Measurements from ENCODE around the gene MYO3A.

Gene MYO3A

GRCh38 chr10:26215935-26216584 lies 282.0 kb downstream of the MYO3A start:
- no peak for DNase-seq (ENCODE audit: low read depth)

DNA sequence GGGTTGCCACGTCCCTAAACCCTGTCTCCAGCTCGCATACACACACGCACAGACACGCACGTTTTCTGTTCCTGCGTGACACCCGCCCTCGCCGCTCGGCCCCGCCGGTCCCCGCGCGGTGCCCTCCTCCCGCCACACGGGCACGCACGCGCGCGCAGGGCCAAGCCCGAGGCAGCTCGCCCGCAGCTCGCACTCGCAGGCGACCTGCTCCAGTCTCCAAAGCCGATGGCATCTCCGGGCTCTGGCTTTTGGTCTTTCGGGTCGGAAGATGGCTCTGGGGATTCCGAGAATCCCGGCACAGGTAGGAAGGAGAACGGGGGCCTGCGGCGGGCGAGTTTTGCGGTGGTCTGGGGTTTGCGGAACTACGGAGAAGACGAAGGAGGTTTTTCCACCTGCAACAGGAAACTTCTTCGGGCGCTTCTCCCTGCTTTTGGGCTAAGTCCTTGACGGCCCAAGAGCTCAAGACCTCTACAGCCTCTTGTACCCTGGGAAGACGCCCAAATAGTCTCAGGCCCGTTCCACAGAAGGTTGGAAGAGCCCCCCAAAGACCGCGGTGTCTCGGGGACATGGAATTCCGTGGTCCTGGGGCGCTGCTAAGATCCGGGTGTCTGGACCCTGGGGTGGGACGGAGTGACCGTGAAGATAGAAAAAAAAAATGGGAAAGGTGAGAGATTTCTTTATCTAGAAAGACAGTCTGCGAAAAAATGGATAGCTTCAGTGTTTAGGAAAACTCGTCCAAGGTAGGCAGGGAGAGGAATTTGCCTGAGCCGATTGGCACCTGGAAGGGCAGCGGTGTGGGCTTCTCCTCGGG lies 282.8 kb downstream of the MYO3A start, which contains the start of gene GAD2:
GAD2 (plus strand) TSS at position 190 of the 811 bp plus-strand sequence; CDS start at position 226, 36 bp downstream.
- DNase-seq (ENCODE audit: low read depth) = no peak

DNA sequence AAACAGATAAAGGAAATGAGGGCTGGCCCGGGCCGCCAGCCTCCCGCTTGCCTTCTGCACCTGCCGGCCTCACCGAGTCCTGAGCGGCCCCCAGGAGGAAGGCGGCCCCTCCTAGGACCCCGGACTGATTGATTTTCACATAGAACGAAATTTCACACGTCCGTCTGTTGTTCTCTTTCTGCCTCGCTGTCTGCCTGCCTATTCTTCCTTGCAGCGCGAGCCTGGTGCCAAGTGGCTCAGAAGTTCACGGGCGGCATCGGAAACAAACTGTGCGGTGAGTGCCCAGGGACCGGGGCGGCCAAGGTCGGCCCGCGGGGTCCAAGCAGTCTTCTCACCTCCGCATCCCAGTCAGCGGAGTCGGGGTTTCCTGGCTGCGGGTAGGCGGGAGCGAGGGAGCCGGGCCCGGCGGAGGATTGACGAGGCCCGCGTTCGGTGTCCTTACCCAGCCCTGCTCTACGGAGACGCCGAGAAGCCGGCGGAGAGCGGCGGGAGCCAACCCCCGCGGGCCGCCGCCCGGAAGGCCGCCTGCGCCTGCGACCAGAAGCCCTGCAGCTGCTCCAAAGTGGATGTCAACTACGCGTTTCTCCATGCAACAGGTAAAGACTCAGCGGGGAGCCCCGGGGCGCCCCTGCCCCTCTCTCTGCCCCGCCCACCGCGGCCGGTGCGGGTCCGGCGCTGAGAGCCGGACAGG lies 283.5 kb downstream of the MYO3A start:
- no peak for DNase-seq (ENCODE audit: low read depth)

GRCh38 chr10:26219676-26220075 lies 285.6 kb downstream of the MYO3A start:
- DNase-seq (ENCODE audit: low read depth) = no peak

- no peak for DNase-seq (ENCODE audit: low read depth)
Measured at GRCh38 chr10:26220901-26221300, 286.9 kb downstream of the MYO3A start.

DNA sequence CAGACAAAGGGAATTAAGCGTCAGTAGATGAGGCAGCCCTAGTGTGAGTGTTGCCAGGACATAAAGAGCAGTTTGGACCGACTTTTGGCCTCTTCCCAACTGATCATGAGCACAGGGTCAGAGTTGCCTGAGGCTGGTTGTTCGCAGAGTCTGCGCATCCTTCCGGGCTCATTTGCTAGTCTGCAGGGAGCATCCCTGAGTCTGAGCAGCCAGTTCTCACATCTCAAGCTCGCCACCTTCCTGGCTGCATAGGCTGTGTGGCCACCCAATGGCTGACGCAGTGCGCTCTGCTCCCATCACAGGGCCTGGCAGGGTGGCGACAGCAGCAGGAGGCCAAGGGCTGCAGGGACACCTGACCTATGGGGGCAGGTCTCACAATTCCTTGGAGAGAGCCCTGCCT lies 287.5 kb downstream of the MYO3A start:
- DNase-seq (ENCODE audit: low read depth) = no peak

DNA sequence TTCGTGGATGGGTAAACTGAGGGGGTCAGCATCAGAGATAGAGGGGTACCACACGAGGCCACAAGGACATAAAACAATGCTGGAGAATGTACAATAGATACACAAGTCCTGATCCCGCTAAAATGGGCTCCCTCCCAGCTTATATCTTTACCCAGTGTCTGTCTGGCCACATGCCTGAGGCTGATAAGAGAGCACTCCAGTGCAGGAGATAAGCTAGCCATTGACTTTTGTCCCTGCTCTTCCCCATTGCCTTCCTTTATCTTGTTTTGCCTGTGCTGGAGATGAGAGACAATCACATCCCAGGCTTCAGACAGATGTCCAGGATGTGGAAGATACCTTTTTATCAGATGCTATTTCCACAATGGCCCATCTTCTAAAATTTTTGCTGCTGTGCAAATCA lies 288.5 kb downstream of the MYO3A start:
- DNase-seq (ENCODE audit: low read depth) = no peak

GRCh38 chr10:26225322-26225721 lies 291.3 kb downstream of the MYO3A start:
- no peak for DNase-seq (ENCODE audit: low read depth)

GRCh38 chr10:26227786-26228185 lies 293.8 kb downstream of the MYO3A start:
- no peak for DNase-seq (ENCODE audit: low read depth)

DNA sequence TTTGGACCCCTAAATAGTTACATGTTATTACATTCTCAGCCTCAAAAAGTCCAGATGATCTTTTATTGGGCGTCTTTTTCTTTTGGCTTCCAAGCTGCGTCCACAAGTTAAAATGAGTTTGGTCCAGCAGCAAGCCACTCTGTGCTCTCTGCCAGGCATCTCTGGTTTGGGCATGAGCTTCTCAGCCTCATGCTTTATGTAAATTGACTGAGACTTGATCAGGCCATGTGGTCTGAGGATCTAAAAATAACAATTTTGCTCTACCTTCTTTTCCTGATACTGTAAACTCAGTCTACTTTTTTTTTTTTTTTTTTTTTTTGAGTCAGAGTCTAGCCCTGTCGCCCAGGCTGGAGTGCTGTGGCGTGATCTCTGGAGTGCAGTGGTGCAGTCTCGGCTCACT lies 298.1 kb downstream of the MYO3A start:
- no peak for DNase-seq (ENCODE audit: low read depth)

DNA sequence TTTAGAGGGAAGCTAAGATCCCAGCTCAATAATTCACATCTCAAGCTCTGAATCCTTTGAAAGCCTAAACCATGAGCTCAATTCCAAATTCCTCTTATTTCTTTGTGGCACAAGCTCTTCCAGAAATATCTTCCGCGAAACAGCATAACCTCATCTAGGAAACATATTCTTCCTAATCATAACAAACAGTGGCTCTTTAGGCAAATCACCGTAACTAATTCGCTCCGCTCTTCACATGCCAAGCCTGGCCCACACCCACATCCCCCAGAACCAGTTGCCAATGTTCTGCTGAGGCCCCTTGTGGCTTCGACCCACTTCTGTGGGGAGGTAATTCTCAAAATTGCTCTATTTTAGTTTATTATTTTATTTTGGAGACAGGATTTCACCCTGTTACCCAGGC lies 301.7 kb downstream of the MYO3A start:
- DNase-seq (ENCODE audit: low read depth) = no peak

GRCh38 chr10:26238378-26238777 lies 304.3 kb downstream of the MYO3A start:
- DNase-seq (ENCODE audit: low read depth) = no peak

DNA sequence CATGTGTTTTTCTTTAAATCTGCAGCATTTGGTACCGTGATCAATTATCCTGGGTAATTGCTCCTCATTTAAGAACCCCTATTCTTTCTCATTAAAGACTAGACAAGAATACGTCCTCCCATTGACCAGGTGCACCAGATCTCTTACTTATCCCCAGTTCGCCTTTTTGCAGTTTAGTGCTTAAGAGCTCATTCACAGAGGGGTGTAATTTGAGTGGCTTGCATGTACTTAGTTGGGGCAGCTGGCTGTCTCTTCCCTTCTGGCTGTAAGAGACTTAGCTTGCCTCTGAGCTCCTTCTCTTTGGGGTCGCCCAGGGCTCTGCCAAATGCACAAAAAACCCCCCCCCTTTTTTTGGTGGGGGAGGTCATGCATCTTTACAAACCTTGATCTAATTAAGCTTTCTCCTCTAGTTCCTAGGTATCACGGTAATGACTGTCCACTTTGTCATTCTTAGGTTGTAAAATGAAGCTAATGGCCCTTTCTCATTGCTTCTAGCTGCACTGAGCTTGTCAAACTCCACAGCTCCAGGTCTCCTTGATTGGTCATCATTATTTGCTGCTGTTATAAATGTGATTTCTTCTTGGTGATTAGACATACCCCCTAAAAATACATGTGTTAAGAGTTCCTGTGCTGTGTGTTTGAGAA lies 308.8 kb downstream of the MYO3A start:
- no peak for DNase-seq (ENCODE audit: low read depth)

DNA sequence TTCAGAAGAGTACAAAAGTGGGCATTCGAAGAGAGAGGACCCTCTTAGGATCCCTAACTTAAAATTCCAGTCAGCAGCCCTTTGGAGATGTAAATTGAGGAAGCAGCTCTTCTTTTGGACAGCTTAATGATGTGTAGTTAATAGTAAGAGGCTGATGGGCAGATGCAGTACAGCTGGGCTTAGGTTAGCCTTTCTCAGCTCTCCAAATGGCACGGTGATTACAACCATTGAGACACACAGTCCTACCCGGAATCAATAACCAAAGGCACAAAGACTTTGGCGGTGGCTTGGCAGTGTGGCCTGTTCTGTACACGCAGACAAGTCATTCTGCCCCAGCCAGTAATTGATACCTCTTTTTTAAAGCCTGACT lies 309.3 kb downstream of the MYO3A start:
- DNase-seq (ENCODE audit: low read depth) = no peak

DNA sequence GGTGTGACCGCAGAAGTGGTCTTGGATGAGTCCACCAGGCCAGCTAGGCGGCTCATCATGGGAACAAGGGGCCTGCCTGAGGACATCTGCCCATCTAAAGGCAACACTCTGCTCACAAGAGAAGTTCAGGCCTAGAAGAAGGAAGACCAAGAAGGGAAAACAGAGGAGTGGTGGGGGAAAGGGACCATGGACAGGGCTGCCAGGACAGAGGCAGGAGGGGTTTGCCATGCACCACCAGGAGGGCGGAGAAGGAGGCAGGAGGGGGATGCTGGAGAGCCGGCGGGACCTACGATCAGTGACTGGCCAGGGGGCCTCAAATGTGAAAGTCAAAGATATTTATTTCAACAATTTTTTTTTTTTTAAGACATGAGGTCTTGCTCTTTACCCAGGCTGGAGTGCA lies 315.7 kb downstream of the MYO3A start:
- DNase-seq (ENCODE audit: low read depth) = no peak

GRCh38 chr10:26251925-26252324 lies 317.9 kb downstream of the MYO3A start:
- DNase-seq (ENCODE audit: low read depth) = no peak

DNA sequence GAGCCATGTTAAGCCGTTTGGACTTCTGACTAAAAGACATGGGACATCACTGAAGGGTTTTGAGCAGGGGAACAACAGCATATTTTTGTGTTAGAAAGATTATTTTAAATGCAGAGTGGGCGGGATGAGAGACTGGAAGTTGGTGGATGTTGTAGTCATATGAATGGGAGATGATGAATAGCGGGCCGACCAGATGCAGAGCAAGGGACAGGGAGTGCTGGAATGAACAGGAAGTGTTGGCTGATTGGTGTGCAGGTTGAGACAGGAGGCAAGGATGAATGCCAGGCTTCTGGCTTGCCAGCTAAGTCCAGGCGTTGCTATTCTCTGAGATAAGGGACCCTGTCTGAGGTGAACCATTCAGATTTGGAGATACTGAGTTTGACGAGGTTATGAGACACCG lies 320.6 kb downstream of the MYO3A start:
- DNase-seq (ENCODE audit: low read depth) = no peak

- no peak for DNase-seq (ENCODE audit: low read depth)
Measured at GRCh38 chr10:26259341-26259740, 325.3 kb downstream of the MYO3A start.
